ENCODE measurements around the gene RCOR1. TPM values are rescaled to one million over a fixed set of nuclear protein-coding genes. Genes with fewer than 3 reads are reported as not detected.

The RCOR1 gene
- polyA plus RNA-seq, 2 of the 4 experiments (the other 2 are of a cell fraction), result 17.7 to 24.7 TPM

- TF ChIP-seq JUNB (IDR thresholded peaks at IDR 0.05) (no peak), RARB (CRISPR knock-in tag; IDR thresholded peaks at IDR 0.05) (no peak), JUN (IDR thresholded peaks at IDR 0.05) (no peak), ZFP36 (IDR thresholded peaks at IDR 0.05; ENCODE audit: borderline replicate concordance, partially characterized antibody) (peak; percentile 43), SREBF2 (IDR thresholded peaks at IDR 0.05) (no peak), RAD21 (conservative IDR thresholded peaks at IDR 0.05 in 1 of 2, IDR thresholded peaks at IDR 0.05 in 1 of 2) (no peak), BCL3 (IDR thresholded peaks at IDR 0.05) (no peak)
Measured at GRCh38 chr14:102672410-102672960, 80.0 kb downstream of the RCOR1 start (continued).

GRCh38 chr14:102675396-102675795 is 82.9 kb downstream of the RCOR1 start:
- no peak for DNase-seq (ENCODE audit: low read depth in 1 of 2, low spot score in 1 of 2)
- H3K4me3 ChIP-seq, result no peak overlapping the region
- H3K4me1 ChIP-seq, result peaks cover 19% of the 10 kb centered on the region; the same call in 2 of the 3 replicates
- no peaks in the 10 kb centered on the region for H3K9me3 ChIP-seq
- peak in 1 of 2 experiments; percentile 43; a peak in 1 of 6 replicates for ATAC-seq
- FAIRE-seq, result no peak
- CTCF ChIA-PET, result no interaction called here
- H3K4me2 ChIP-seq, result no peak overlapping the region
- 92% methylated on average over 3 of the region's 3 CpGs for WGBS (ENCODE audit: missing lambda C conversion rate)
- TF ChIP-seq KDM1A (IDR thresholded peaks at IDR 0.05; ENCODE audit: low read depth), result no peak
- no peak for TF ChIP-seq NPAS2 (CRISPR knock-in tag; IDR thresholded peaks at IDR 0.05; ENCODE audit: borderline replicate concordance)
- TF ChIP-seq PBX3 (IDR thresholded peaks at IDR 0.05), result no peak
- TF ChIP-seq ESRRA (IDR thresholded peaks at IDR 0.05; ENCODE audit: borderline replicate concordance, low read length), result no peak
- TF ChIP-seq ZSCAN20 (CRISPR knock-in tag; IDR thresholded peaks at IDR 0.05), result no peak
- no peak for TF ChIP-seq MAX (IDR thresholded peaks at IDR 0.05)
- TF ChIP-seq ZFP36 (IDR thresholded peaks at IDR 0.05; ENCODE audit: borderline replicate concordance, partially characterized antibody), result no peak
- no peak for TF ChIP-seq RAD21 (conservative IDR thresholded peaks at IDR 0.05 in 1 of 2, IDR thresholded peaks at IDR 0.05 in 1 of 2)
- no peak for TF ChIP-seq USF2 (IDR thresholded peaks at IDR 0.05)
- TF ChIP-seq SMC3 (IDR thresholded peaks at IDR 0.05), result no peak
- no peak for TF ChIP-seq NR3C1 (IDR thresholded peaks at IDR 0.05)
- no peak for TF ChIP-seq SREBF2 (IDR thresholded peaks at IDR 0.05)
- no peak for TF ChIP-seq TP53 (CRISPR knock-in tag; IDR thresholded peaks at IDR 0.05)
- no peak for TF ChIP-seq ATOH8 (CRISPR knock-in tag; IDR thresholded peaks at IDR 0.05; ENCODE audit: low read depth)
- no peak for TF ChIP-seq HES2 (IDR thresholded peaks at IDR 0.05)
- TF ChIP-seq RCOR1 (IDR thresholded peaks at IDR 0.05; ENCODE audit: low read depth, low read length), result no peak
- POLR2A ChIA-PET, result no interaction called here
- H3K27ac ChIP-seq, result no peak overlapping the region

GRCh38 chr14:102678394-102678793 is 85.9 kb downstream of the RCOR1 start:
- WGBS (ENCODE audit: missing lambda C conversion rate), result 94% methylated on average over 2 of the region's 2 CpGs
- ATAC-seq, result peak in 1 of 2 experiments; percentile 31; a peak in 2 of 6 replicates
- TF ChIP-seq CHD2 (IDR thresholded peaks at IDR 0.05; ENCODE audit: low read length, partially characterized antibody) (no peak), KDM1A (IDR thresholded peaks at IDR 0.05; ENCODE audit: low read depth) (no peak), POLR2A (IDR thresholded peaks at IDR 0.05; ENCODE audit: low read length) (no peak), ZC3H11A (IDR thresholded peaks at IDR 0.05) (no peak), ZNF302 (CRISPR knock-in tag; IDR thresholded peaks at IDR 0.05) (no peak), RCOR1 (IDR thresholded peaks at IDR 0.05; ENCODE audit: low read depth, low read length) (no peak), POLR2AphosphoS2 (conservative IDR thresholded peaks at IDR 0.05; ENCODE audit: low read length) (no peak), GATA3 (IDR thresholded peaks at IDR 0.05; ENCODE audit: borderline replicate concordance) (no peak), BCL3 (IDR thresholded peaks at IDR 0.05) (no peak), HMGXB4 (CRISPR knock-in tag; IDR thresholded peaks at IDR 0.05; ENCODE audit: borderline replicate concordance) (no peak), MAZ (IDR thresholded peaks at IDR 0.05; ENCODE audit: borderline replicate concordance, low read depth, low read length) (no peak), RFX5 (IDR thresholded peaks at IDR 0.05) (no peak)
- H3K4me3 ChIP-seq, result no peak overlapping the region
- CTCF ChIA-PET, result no interaction called here
- H3K27ac ChIP-seq, result no peak overlapping the region
- POLR2A ChIA-PET, result no interaction called here
- H3K4me2 ChIP-seq, result no peak overlapping the region
- FAIRE-seq, result no peak
- no peaks in the 10 kb centered on the region for H3K9me3 ChIP-seq
- DNase-seq (ENCODE audit: low read depth in 1 of 2, low spot score in 1 of 2), result no peak
- peaks cover 20% of the 10 kb centered on the region; the same call in 2 of the 3 replicates for H3K4me1 ChIP-seq

All from A549 (cell line).